ENCODE results near the gene TMEM125.

The TMEM125 gene

DNA sequence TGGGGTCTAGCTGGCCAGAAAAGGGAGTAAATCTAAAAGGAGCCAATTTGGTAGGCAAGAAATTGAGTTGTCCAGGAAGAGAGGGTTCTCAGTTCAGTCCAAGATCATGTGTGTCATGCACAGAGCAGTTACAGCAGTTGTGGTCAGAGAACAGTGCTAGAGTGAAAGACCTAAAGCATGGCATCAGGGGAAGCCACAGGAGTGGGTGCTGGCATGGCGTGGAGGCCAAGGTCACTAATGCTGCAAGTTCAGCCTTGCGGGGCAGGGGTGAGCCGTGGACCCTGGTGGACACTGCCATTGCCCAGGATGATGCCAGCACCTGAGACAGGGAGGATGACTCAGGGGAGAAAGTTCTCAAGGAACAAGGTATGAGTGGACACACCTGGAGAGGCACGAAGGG lies 16.6 kb upstream of the TMEM125 start:
- H3K4me3 ChIP-seq = no peak overlapping the region
- no peak for DNase-seq (ENCODE audit: low read depth, low spot score)
- no peaks in the 10 kb centered on the region for H3K9me3 ChIP-seq (ENCODE audit: low read depth, low read length)
- no peak overlapping the region for H3K27ac ChIP-seq
- no peak for TF ChIP-seq EZH2 (IDR thresholded peaks at IDR 0.05)
- TF ChIP-seq POLR2AphosphoS5 (IDR thresholded peaks at IDR 0.05; ENCODE audit: borderline replicate concordance, low read depth, low read length) = no peak
- TF ChIP-seq FOXP2 (optimal IDR thresholded peaks at IDR 0.05; ENCODE audit: control extremely low read depth, extremely low read length, insufficient read depth) = no peak
- H3K9ac ChIP-seq (ENCODE audit: insufficient read length) = no peak overlapping the region
- H3K36me3 ChIP-seq (ENCODE audit: insufficient read depth, low read length) = no peaks in the 10 kb centered on the region

DNA sequence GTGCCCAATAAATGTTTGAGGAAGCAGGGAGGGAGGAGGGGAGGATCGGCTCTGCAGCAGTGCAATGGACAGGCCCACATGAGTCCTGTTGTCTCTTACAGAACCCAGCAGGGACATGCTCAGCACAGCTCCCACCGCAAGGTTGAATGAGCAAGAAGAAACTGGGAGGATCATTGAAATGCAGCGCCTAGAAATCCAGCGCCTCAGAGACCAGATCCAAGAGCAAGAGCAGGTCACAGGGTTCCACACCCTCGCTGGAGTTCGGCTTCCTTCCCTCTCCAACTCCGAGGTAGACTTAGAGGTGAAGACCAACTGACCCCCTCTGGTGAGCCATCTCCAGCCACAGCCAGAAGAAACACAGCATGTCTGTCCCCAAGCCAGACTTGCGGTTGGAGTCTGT lies 15.9 kb upstream of the TMEM125 start:
- Histone ChIP-seq H3K27ac (no peak overlapping the region), H3K4me3 (no peak overlapping the region), H3K36me3 (ENCODE audit: insufficient read depth, low read length) (no peaks in the 10 kb centered on the region), H3K9me3 (ENCODE audit: low read depth, low read length) (no peaks in the 10 kb centered on the region), H3K9ac (ENCODE audit: insufficient read length) (no peak overlapping the region)
- TF ChIP-seq EZH2 (IDR thresholded peaks at IDR 0.05) = no peak
- no peak for DNase-seq (ENCODE audit: low read depth, low spot score)

DNA sequence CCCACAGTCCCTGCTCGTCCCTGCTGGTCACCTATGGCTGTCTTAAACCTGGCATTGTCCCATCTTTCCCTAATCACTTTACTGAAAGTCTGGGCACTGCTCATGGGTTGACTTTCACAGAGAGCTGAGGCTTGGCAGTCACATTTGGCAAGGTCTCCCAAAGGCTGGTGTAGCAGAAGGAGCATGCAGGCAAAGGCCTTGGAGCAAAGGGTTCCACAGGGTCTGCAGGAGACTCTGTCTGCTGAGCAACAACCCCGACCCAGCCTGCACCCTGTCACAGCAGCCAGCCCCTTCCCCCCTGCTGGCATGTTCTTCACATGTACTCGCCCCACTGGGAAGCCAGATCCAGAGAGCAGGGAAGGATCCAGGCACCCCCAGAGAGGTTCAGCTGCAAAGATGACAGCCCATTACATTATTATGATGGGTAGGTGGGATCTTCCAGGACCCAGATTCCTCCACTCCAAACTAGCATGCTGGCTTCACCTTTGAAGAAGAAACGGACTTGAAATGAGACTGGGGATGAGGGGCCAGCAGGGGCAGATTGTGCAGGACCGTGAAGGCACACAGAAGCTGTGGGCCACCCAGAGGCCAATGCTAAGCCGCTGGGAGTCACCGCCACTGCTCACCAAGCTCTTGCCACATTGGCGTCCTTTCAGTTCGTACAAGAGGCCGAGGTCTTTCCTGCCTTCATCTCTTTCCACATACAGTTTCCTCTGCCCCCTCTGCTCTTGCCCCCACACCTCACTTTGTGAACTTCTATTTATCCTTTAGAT lies 14.2 kb upstream of the TMEM125 start:
- no peak for TF ChIP-seq EZH2 (IDR thresholded peaks at IDR 0.05)
- no peak for TF ChIP-seq POLR2AphosphoS5 (IDR thresholded peaks at IDR 0.05; ENCODE audit: borderline replicate concordance, low read depth, low read length)
- TF ChIP-seq FOXP2 (optimal IDR thresholded peaks at IDR 0.05; ENCODE audit: control extremely low read depth, extremely low read length, insufficient read depth) = no peak
- DNase-seq (ENCODE audit: low read depth, low spot score) = no peak
- no peak overlapping the region for H3K27ac ChIP-seq

GRCh38 chr1:43256675-43257570 lies 12.9 kb upstream of the TMEM125 start:
- Histone ChIP-seq H3K4me3 (no peak overlapping the region), H3K9me3 (ENCODE audit: low read depth, low read length) (no peaks in the 10 kb centered on the region), H3K36me3 (ENCODE audit: insufficient read depth, low read length) (no peaks in the 10 kb centered on the region), H3K27ac (no peak overlapping the region), H3K9ac (ENCODE audit: insufficient read length) (no peak overlapping the region)
- no peak for DNase-seq (ENCODE audit: low read depth, low spot score)
- TF ChIP-seq FOXP2 (optimal IDR thresholded peaks at IDR 0.05; ENCODE audit: control extremely low read depth, extremely low read length, insufficient read depth) = no peak
- no peak for TF ChIP-seq POLR2AphosphoS5 (IDR thresholded peaks at IDR 0.05; ENCODE audit: borderline replicate concordance, low read depth, low read length)
- TF ChIP-seq EZH2 (IDR thresholded peaks at IDR 0.05) = no peak

More for the DNA sequence above, 14.2 kb upstream of the TMEM125 start:
- no peaks in the 10 kb centered on the region for H3K36me3 ChIP-seq (ENCODE audit: insufficient read depth, low read length)
- no peaks in the 10 kb centered on the region for H3K9me3 ChIP-seq (ENCODE audit: low read depth, low read length)
- H3K9ac ChIP-seq (ENCODE audit: insufficient read length) = no peak overlapping the region
- H3K4me3 ChIP-seq = no peak overlapping the region

- DNase-seq (ENCODE audit: low read depth, low spot score) = no peak
- no peaks in the 10 kb centered on the region for H3K36me3 ChIP-seq (ENCODE audit: insufficient read depth, low read length)
- TF ChIP-seq FOXP2 (optimal IDR thresholded peaks at IDR 0.05; ENCODE audit: control extremely low read depth, extremely low read length, insufficient read depth) = no peak
- TF ChIP-seq POLR2AphosphoS5 (IDR thresholded peaks at IDR 0.05; ENCODE audit: borderline replicate concordance, low read depth, low read length) = no peak
- TF ChIP-seq EZH2 (IDR thresholded peaks at IDR 0.05) = no peak
- no peak overlapping the region for H3K9ac ChIP-seq (ENCODE audit: insufficient read length)
- H3K4me3 ChIP-seq = no peak overlapping the region
- H3K9me3 ChIP-seq (ENCODE audit: low read depth, low read length) = no peaks in the 10 kb centered on the region
- no peak overlapping the region for H3K27ac ChIP-seq
These were observed 11.4 kb upstream of the TMEM125 start for GRCh38 chr1:43258370-43258769.

- Histone ChIP-seq H3K4me3 (no peak overlapping the region), H3K9ac (ENCODE audit: insufficient read length) (no peak overlapping the region), H3K9me3 (ENCODE audit: low read depth, low read length) (no peaks in the 10 kb centered on the region), H3K27ac (no peak overlapping the region), H3K36me3 (ENCODE audit: insufficient read depth, low read length) (no peaks in the 10 kb centered on the region)
- DNase-seq (ENCODE audit: low read depth, low spot score) = no peak
- TF ChIP-seq EZH2 (IDR thresholded peaks at IDR 0.05) = no peak
- no peak for TF ChIP-seq POLR2AphosphoS5 (IDR thresholded peaks at IDR 0.05; ENCODE audit: borderline replicate concordance, low read depth, low read length)
- TF ChIP-seq FOXP2 (optimal IDR thresholded peaks at IDR 0.05; ENCODE audit: control extremely low read depth, extremely low read length, insufficient read depth) = no peak
These were observed 4.4 kb upstream of the TMEM125 start for GRCh38 chr1:43265431-43265830.

- no peak overlapping the region for H3K9ac ChIP-seq (ENCODE audit: insufficient read length)
- no peak overlapping the region for H3K4me3 ChIP-seq
- H3K9me3 ChIP-seq (ENCODE audit: low read depth, low read length) = no peaks in the 10 kb centered on the region
- no peak overlapping the region for H3K27ac ChIP-seq
- H3K36me3 ChIP-seq (ENCODE audit: insufficient read depth, low read length) = no peaks in the 10 kb centered on the region
- TF ChIP-seq POLR2AphosphoS5 (IDR thresholded peaks at IDR 0.05; ENCODE audit: borderline replicate concordance, low read depth, low read length) (no peak), FOXP2 (optimal IDR thresholded peaks at IDR 0.05; ENCODE audit: control extremely low read depth, extremely low read length, insufficient read depth) (no peak), EZH2 (IDR thresholded peaks at IDR 0.05) (no peak)
- DNase-seq (ENCODE audit: low read depth, low spot score) = no peak
These were observed 2.9 kb upstream of the TMEM125 start for GRCh38 chr1:43266881-43267280.

GRCh38 chr1:43267291-43267805 lies 2.4 kb upstream of the TMEM125 start:
- no peaks in the 10 kb centered on the region for H3K36me3 ChIP-seq (ENCODE audit: insufficient read depth, low read length)
- no peak overlapping the region for H3K27ac ChIP-seq
- no peak overlapping the region for H3K9ac ChIP-seq (ENCODE audit: insufficient read length)
- TF ChIP-seq FOXP2 (optimal IDR thresholded peaks at IDR 0.05; ENCODE audit: control extremely low read depth, extremely low read length, insufficient read depth) (no peak), POLR2AphosphoS5 (IDR thresholded peaks at IDR 0.05; ENCODE audit: borderline replicate concordance, low read depth, low read length) (no peak), EZH2 (IDR thresholded peaks at IDR 0.05) (no peak)
- H3K4me3 ChIP-seq = no peak overlapping the region
- no peak for DNase-seq (ENCODE audit: low read depth, low spot score)
- H3K9me3 ChIP-seq (ENCODE audit: low read depth, low read length) = no peaks in the 10 kb centered on the region

Measured in SK-N-MC (cell line).